HepG2 (cell line): ENCODE results near the gene STARD10. TPM values are rescaled to one million over a fixed set of nuclear protein-coding genes. Genes with fewer than 3 reads are reported as not detected.

ENCODE experiments used
- ATAC-seq: fragments of 200-7000 bp; cut with Tn5 transposase; 3 replicates; pipeline ENCODE4 v1.9.1; 2020; ENCODE audit warnings: mild to moderate bottlenecking, moderate library complexity
- BruUV-seq: library from RNA; stranded (reverse); fragments of 400-500 nt; replicated peaks from 2 replicates; lab custom pipeline; 2021; lab: Mats Ljungman, UMichigan
- CTCF ChIA-PET: fragments of 300-600 bp; formaldehyde crosslinking; extraction: SDS; loops from one replicate; lab custom pipeline; 2021; ENCODE audit warnings: low total read pairs, inconsistent platforms, low intra/inter-chr PET ratio; lab: Yijun Ruan, JAX
- POLR2A ChIA-PET: fragments of 350-600 bp; sonication (Branson Sonifier 250); formaldehyde crosslinking; loops from one replicate; lab custom pipeline; 2020; ENCODE audit warnings: antibody characterized with exemption, inconsistent platforms; lab: Yijun Ruan, JAX
- DNase-seq: peaks from one replicate; pipeline ENCODE4 v3.0.0-alpha.2; 2015; ENCODE audit warnings: low spot score
- FAIRE-seq: peaks from 3 replicates; lab custom pipeline; 2011; peaks lifted over from hg19 to GRCh38; lab: Jason Lieb, UNC
- H2AFZ ChIP-seq: one replicate; pipeline ENCODE4 v1.6.1; 2011; ENCODE audit warnings: low read length, inconsistent platforms
- H3K27ac ChIP-seq: fragments of 300-600 bp; 3 replicates; pipeline ENCODE4 v1.8.0; 2011; ENCODE audit warnings: mixed run types, mild to moderate bottlenecking, mixed read lengths, low read length, inconsistent platforms; ENCODE audit not compliant: insufficient read depth; ENCODE audit errors: extremely low read length
- H3K27me3 ChIP-seq, 2 experiments: fragments of 200-600 bp in 1 of 2; 2 replicates in 1 of 2; 3 replicates in 1 of 2; pipeline versions ENCODE4 v1.6.0 to v1.8.0; 2011; ENCODE audit warnings: low read length in 2 of 2, mild to moderate bottlenecking in 2 of 2, moderate library complexity in 2 of 2, inconsistent platforms in 1 of 2; ENCODE audit not compliant: insufficient read depth in 2 of 2, control insufficient read depth in 1 of 2
- H3K36me3 ChIP-seq, 2 experiments: fragments of 200-600 bp in 1 of 2; replicated peaks in 1 of 2; 2 replicates in 1 of 2; 3 replicates in 1 of 2; pipeline versions ENCODE4 v1.5.1 to v1.8.0; 2011; ENCODE audit warnings: low read length in 2 of 2, inconsistent platforms in 1 of 2; ENCODE audit not compliant: insufficient read depth in 2 of 2, control insufficient read depth in 1 of 2
- H3K4me1 ChIP-seq: 2 replicates; pipeline ENCODE4 v1.5.1; 2012; ENCODE audit warnings: low read length, inconsistent platforms; ENCODE audit not compliant: insufficient read depth
- H3K4me2 ChIP-seq: 2 replicates; pipeline ENCODE4 v1.6.0; 2011; ENCODE audit warnings: low read depth, low read length, inconsistent platforms
- H3K4me3 ChIP-seq, 3 experiments: fragments of 200-600 bp in 1 of 3; sonication (generic), shearing (Covaris generic) in 1 of 3; replicated peaks in 1 of 3; 2 replicates each; pipeline ENCODE4 v1.5.1; 2011 to 2016; ENCODE audit warnings: low read length in 3 of 3, inconsistent platforms in 2 of 3, low read depth in 2 of 3, mild to moderate bottlenecking in 2 of 3, control low read depth in 1 of 3, mixed read lengths in 1 of 3; ENCODE audit not compliant: insufficient read depth in 1 of 3
- H3K79me2 ChIP-seq: one replicate; pipeline ENCODE4 v1.6.1; 2011; ENCODE audit warnings: low read length, inconsistent platforms; ENCODE audit not compliant: insufficient read depth
- H3K9ac ChIP-seq: 2 replicates; pipeline ENCODE4 v1.6.0; 2011; ENCODE audit warnings: mild to moderate bottlenecking, low read depth, low read length, inconsistent platforms; ENCODE audit not compliant: insufficient read depth
- H3K9me3 ChIP-seq: 2 replicates; pipeline ENCODE4 v1.5.1; 2012; ENCODE audit warnings: mild to moderate bottlenecking, low read length
- H4K20me1 ChIP-seq: 2 replicates; pipeline ENCODE4 v1.6.0; 2011; ENCODE audit warnings: inconsistent platforms, mild to moderate bottlenecking, low read length, moderate library complexity; ENCODE audit not compliant: insufficient read depth
- EZH2 ChIP-seq: conservative IDR thresholded peaks from 2 replicates; pipeline ENCODE4 v1.6.1; 2012; ENCODE audit warnings: mild to moderate bottlenecking, low read depth, low read length, moderate library complexity
- GABPA ChIP-seq, 2 experiments: IDR thresholded peaks; 2 replicates each; pipeline ENCODE4 v1.6.1; 2011 to 2016; ENCODE audit warnings: low read depth in 2 of 2, low read length in 1 of 2, missing biosample characterization in 1 of 2, missing genetic modification characterization in 1 of 2
- GPN1 ChIP-seq: sonication (generic); formaldehyde crosslinking; IDR thresholded peaks from 2 replicates; pipeline ENCODE4 v1.5.1; 2020; ENCODE audit warnings: missing genetic modification reagents, borderline replicate concordance
- IRX3 ChIP-seq: sonication (generic); formaldehyde crosslinking; IDR thresholded peaks from 2 replicates; pipeline ENCODE4 v1.8.1; 2023; ENCODE audit warnings: mild to moderate bottlenecking, low read depth, missing genetic modification reagents, borderline replicate concordance
- PAXIP1 ChIP-seq: sonication (generic); formaldehyde crosslinking; conservative IDR thresholded peaks from 2 replicates; pipeline ENCODE4 v1.4.0; 2020; ENCODE audit warnings: mild to moderate bottlenecking, missing genetic modification reagents, moderate library complexity
- SIX4 ChIP-seq: sonication (generic); formaldehyde crosslinking; IDR thresholded peaks from 2 replicates; pipeline ENCODE4 v1.4.0; 2020; ENCODE audit warnings: missing genetic modification reagents
- SMAD3 ChIP-seq: sonication (generic); formaldehyde crosslinking; IDR thresholded peaks from 2 replicates; pipeline ENCODE4 v1.4.0; 2020; ENCODE audit warnings: missing genetic modification reagents
- TGIF2 ChIP-seq: IDR thresholded peaks from 2 replicates; pipeline ENCODE4 v1.6.1; 2016; ENCODE audit warnings: control low read depth, missing compliant biosample characterization
- WIZ ChIP-seq: sonication (generic); formaldehyde crosslinking; IDR thresholded peaks from 2 replicates; pipeline ENCODE4 v1.5.1; 2020; ENCODE audit warnings: mild to moderate bottlenecking, missing genetic modification reagents
- ZFP36 ChIP-seq: fragments of 150-350 bp; IDR thresholded peaks from 2 replicates; pipeline ENCODE4 v1.6.1; 2018; ENCODE audit warnings: borderline replicate concordance, low read length, low read depth; ENCODE audit not compliant: partially characterized antibody
- ZKSCAN8 ChIP-seq: IDR thresholded peaks from 2 replicates; pipeline ENCODE4 v1.6.1; 2016; ENCODE audit warnings: borderline replicate concordance, missing genetic modification reagents, missing compliant biosample characterization
- ZNF317 ChIP-seq: sonication (generic); formaldehyde crosslinking; IDR thresholded peaks from 2 replicates; pipeline ENCODE4 v1.5.0; 2020; ENCODE audit warnings: mild to moderate bottlenecking, missing genetic modification reagents
- ZNF367 ChIP-seq: sonication (generic); formaldehyde crosslinking; IDR thresholded peaks from 2 replicates; pipeline ENCODE4 v1.4.0; 2020; ENCODE audit warnings: missing genetic modification reagents, borderline replicate concordance
- ZNF678 ChIP-seq: sonication (generic); formaldehyde crosslinking; IDR thresholded peaks from 2 replicates; pipeline ENCODE4 v1.4.0; 2020; ENCODE audit warnings: mild to moderate bottlenecking, missing genetic modification reagents
- ZSCAN20 ChIP-seq: sonication (generic); formaldehyde crosslinking; IDR thresholded peaks from 2 replicates; pipeline ENCODE4 v1.4.0; 2020; ENCODE audit warnings: missing genetic modification reagents, mild to moderate bottlenecking, borderline replicate concordance
- WGBS: methylation state at CpG from one replicate; pipeline ENCODE4 v1.1.6; 2017; ENCODE audit warnings: low lambda C conversion rate; 5-methylcytosine and 5-hydroxymethylcytosine counted together
- in situ Hi-C: cut with HindIII; loops from 2 replicates; pipeline ENCODE4 v1.10.0; 2017; ENCODE audit warnings: low pct_unique_long_range_greater_than_20kb; ENCODE audit not compliant: extremely low pct_ligation_motif_present
- intact Hi-C: fragments of 100-400 bp; cut with micrococcal nuclease; formaldehyde crosslinking; loops from one replicate; pipeline ENCODE4 v1.10.0; 2022; ENCODE audit not compliant: unreplicated experiment
- polyA plus RNA-seq, 8 experiments: library from polyadenylated mRNA; depleted of rRNA in 3 of 8; stranded (reverse) in 7 of 8; unstranded in 1 of 8; fragments of >200 nt; fragmentation: Illumina TruSeq in 4 of 8; extraction: Trizol in 4 of 8; gene quantifications; 2 replicates each; pipeline versions ENCODE4 v1.2.1 to v1.2.3, GENCODE V29; 2011 to 2016; ENCODE audit warnings: low read depth in 4 of 8, missing spikeins in 1 of 8, mixed read lengths in 1 of 8; ENCODE audit not compliant: insufficient read depth in 1 of 8
- total RNA-seq, 5 experiments: library from RNA; depleted of rRNA; stranded (reverse); fragments of >200 nt; fragmentation: Illumina TruSeq; extraction: Trizol; gene quantifications; 2 replicates each; pipeline ENCODE4 v1.2.3, GENCODE V29; 2016; ENCODE audit warnings: low read depth in 1 of 5
- TF ChIP-seq, protein P1 (sequence below): sonication (generic); formaldehyde crosslinking; IDR thresholded peaks from 2 replicates; pipeline ENCODE4 v1.5.0; 2020; ENCODE audit warnings: mild to moderate bottlenecking, missing genetic modification reagents, borderline replicate concordance

The STARD10 gene
- total and polyA plus RNA-seq, 2 of the 13 experiments (the other 11 are each of a cell fraction or from before 2014, with no cell fraction given): 260 to 341 TPM

GRCh38 chr11:72789493-72790131 lies 4.2 kb downstream of the STARD10 start:
- no peak; the same call in 2 of the 3 replicates for ATAC-seq
- intact Hi-C loops: no loop called here
- FAIRE-seq: peak; percentile 44
- H3K36me3 ChIP-seq: no peaks in the 10 kb centered on the region
- peak overlapping the region in 1 of 3 experiments; percentile 18; a peak in 2 of 6 replicates for H3K4me3 ChIP-seq
- no peaks in the 10 kb centered on the region for H3K9me3 ChIP-seq
- no peak for DNase-seq
- H3K27me3 ChIP-seq: no peaks in the 10 kb centered on the region
- in situ Hi-C loops: loop anchor here (5.0 kb wide), 1 partner anchor 37 kb away; the partner anchor contains the start of gene ARAP1
- BruUV-seq: no TSS peak
- peak overlapping the region; percentile 53 for H3K27ac ChIP-seq
- no peaks in the 10 kb centered on the region for H3K79me2 ChIP-seq
- H2AFZ ChIP-seq: no peak overlapping the region
- ChIA-PET POLR2A (interaction anchor here (0.9 to 3.1 kb wide), 4 partner anchors 12 to 64 kb away, joined by 3 to 17 read pairs (median 6); no protein-coding TSS in a partner anchor), CTCF (no interaction called here)
- 63% methylated on average over 7 of the region's 10 CpGs for WGBS
- peaks cover 86% of the 10 kb centered on the region for H3K4me1 ChIP-seq
- no peak overlapping the region; the same call in 1 of the 2 replicates for H3K9ac ChIP-seq
- peak overlapping the region; percentile 52 for H3K4me2 ChIP-seq
- H4K20me1 ChIP-seq: no peaks in the 10 kb centered on the region
- no peak for TF ChIP-seq EZH2
- no peak for TF ChIP-seq GABPA (IDR thresholded peaks at IDR 0.05; ENCODE audit: low read depth, low read length)
- no peak for TF ChIP-seq GABPA (CRISPR knock-in tag; IDR thresholded peaks at IDR 0.05; ENCODE audit: low read depth)
- no peak for TF ChIP-seq ZNF367
- no peak for TF ChIP-seq ZKSCAN8 (CRISPR knock-in tag)
- TF ChIP-seq ZFP36: no peak
- TF ChIP-seq PAXIP1 (CRISPR knock-in tag): peak; percentile 53
- no peak for TF ChIP-seq SMAD3
- TF ChIP-seq ZNF317 (CRISPR knock-in tag): no peak
- no peak for TF ChIP-seq SIX4
- no peak for TF ChIP-seq GPN1 (CRISPR knock-in tag)
- no peak for TF ChIP-seq ZNF678
- TF ChIP-seq, protein P1, sequence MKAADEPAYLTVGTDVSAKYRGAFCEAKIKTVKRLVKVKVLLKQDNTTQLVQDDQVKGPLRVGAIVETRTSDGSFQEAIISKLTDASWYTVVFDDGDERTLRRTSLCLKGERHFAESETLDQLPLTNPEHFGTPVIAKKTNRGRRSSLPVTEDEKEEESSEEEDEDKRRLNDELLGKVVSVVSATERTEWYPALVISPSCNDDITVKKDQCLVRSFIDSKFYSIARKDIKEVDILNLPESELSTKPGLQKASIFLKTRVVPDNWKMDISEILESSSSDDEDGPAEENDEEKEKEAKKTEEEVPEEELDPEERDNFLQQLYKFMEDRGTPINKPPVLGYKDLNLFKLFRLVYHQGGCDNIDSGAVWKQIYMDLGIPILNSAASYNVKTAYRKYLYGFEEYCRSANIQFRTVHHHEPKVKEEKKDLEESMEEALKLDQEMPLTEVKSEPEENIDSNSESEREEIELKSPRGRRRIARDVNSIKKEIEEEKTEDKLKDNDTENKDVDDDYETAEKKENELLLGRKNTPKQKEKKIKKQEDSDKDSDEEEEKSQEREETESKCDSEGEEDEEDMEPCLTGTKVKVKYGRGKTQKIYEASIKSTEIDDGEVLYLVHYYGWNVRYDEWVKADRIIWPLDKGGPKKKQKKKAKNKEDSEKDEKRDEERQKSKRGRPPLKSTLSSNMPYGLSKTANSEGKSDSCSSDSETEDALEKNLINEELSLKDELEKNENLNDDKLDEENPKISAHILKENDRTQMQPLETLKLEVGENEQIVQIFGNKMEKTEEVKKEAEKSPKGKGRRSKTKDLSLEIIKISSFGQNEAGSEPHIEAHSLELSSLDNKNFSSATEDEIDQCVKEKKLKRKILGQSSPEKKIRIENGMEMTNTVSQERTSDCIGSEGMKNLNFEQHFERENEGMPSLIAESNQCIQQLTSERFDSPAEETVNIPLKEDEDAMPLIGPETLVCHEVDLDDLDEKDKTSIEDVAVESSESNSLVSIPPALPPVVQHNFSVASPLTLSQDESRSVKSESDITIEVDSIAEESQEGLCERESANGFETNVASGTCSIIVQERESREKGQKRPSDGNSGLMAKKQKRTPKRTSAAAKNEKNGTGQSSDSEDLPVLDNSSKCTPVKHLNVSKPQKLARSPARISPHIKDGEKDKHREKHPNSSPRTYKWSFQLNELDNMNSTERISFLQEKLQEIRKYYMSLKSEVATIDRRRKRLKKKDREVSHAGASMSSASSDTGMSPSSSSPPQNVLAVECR: no peak
- TF ChIP-seq WIZ (CRISPR knock-in tag): no peak
- TF ChIP-seq IRX3 (CRISPR knock-in tag): no peak
- TF ChIP-seq ZSCAN20: no peak
- TF ChIP-seq TGIF2 (CRISPR knock-in tag): no peak
